HEK293T (cell line): ENCODE data around the gene VPS41.

Experiments used
- CTBP1 ChIP-seq: fragments of 450-650 bp; IDR thresholded peaks from 2 replicates; pipeline ENCODE4 v1.6.1; 2016; ENCODE audit warnings: borderline replicate concordance
- ELF4 ChIP-seq: fragments of 450-650 bp; IDR thresholded peaks from 2 replicates; pipeline ENCODE4 v1.6.1; 2017; ENCODE audit warnings: antibody characterized with exemption
- FOXA1 ChIP-seq: fragments of 450-650 bp; IDR thresholded peaks from 2 replicates; pipeline ENCODE4 v1.6.1; 2016; ENCODE audit warnings: mild to moderate bottlenecking
- FOXM1 ChIP-seq: fragments of 450-650 bp; IDR thresholded peaks from 2 replicates; pipeline ENCODE4 v1.6.1; 2017; ENCODE audit warnings: mild to moderate bottlenecking, borderline replicate concordance
- SP1 ChIP-seq: fragments of 450-650 bp; IDR thresholded peaks from 2 replicates; pipeline ENCODE4 v1.6.1; 2017
- ZNF384 ChIP-seq: fragments of 450-650 bp; IDR thresholded peaks from 2 replicates; pipeline ENCODE4 v1.6.1; 2016

- TF ChIP-seq CTBP1 (no peak), ELF4 (no peak), SP1 (no peak), FOXA1 (no peak), FOXM1 (no peak), ZNF384 (no peak)
These were observed 62.7 kb downstream of the VPS41 start for GRCh38 chr7:38846280-38846679.
